MCF 10A (cell line): ENCODE measurements around the gene NDOR1. TPM values are rescaled to one million over a fixed set of nuclear protein-coding genes. Genes with fewer than 3 reads are reported as not detected.

Source experiments
- BruUV-seq: library from RNA; stranded (reverse); fragments of 400-500 nt; replicated peaks from 2 replicates; lab custom pipeline; 2021; lab: Mats Ljungman, UMichigan
- CTCF ChIA-PET: fragments of 300-600 bp; sonication (Branson Sonifier 250); formaldehyde crosslinking; extraction: SDS; loops from one replicate; lab custom pipeline; 2021; ENCODE audit warnings: antibody characterized with exemption, inconsistent platforms; lab: Yijun Ruan, JAX
- POLR2A ChIA-PET: fragments of 300-600, 350-650 bp; sonication (Branson Sonifier 250); formaldehyde crosslinking; extraction: SDS; loops from one replicate; lab custom pipeline; 2020; ENCODE audit warnings: antibody characterized with exemption, inconsistent platforms; lab: Yijun Ruan, JAX
- DNase-seq: peaks from one replicate; pipeline ENCODE4 v3.0.0-alpha.2; 2018; ENCODE audit not compliant: unreplicated experiment
- H3K27ac Mint-ChIP-seq: one replicate; pipeline ENCODE4 v1.8.0; 2022; ENCODE audit warnings: mild to moderate bottlenecking, low read depth, mixed read lengths; ENCODE audit not compliant: unreplicated experiment
- H3K27me3 Mint-ChIP-seq: one replicate; pipeline ENCODE4 v1.8.0; 2022; ENCODE audit warnings: mixed read lengths; ENCODE audit not compliant: insufficient read depth, unreplicated experiment
- H3K36me3 Mint-ChIP-seq: one replicate; pipeline ENCODE4 v1.8.0; 2022; ENCODE audit warnings: mild to moderate bottlenecking, moderate library complexity, mixed read lengths; ENCODE audit not compliant: insufficient read depth, unreplicated experiment
- H3K4me1 Mint-ChIP-seq: one replicate; pipeline ENCODE4 v1.8.0; 2022; ENCODE audit warnings: mixed read lengths; ENCODE audit not compliant: insufficient read depth, unreplicated experiment
- H3K4me3 Mint-ChIP-seq: one replicate; pipeline ENCODE4 v1.8.0; 2022; ENCODE audit warnings: mild to moderate bottlenecking, moderate library complexity, mixed read lengths; ENCODE audit not compliant: unreplicated experiment
- H3K9me3 Mint-ChIP-seq: one replicate; pipeline ENCODE4 v1.8.0; 2022; ENCODE audit warnings: mixed read lengths; ENCODE audit not compliant: unreplicated experiment
- CTCF ChIP-seq: fragments of 200-600 bp; IDR thresholded peaks from one replicate; pipeline ENCODE4 v1.8.0; 2022; ENCODE audit warnings: antibody characterized with exemption, mild to moderate bottlenecking; ENCODE audit not compliant: unreplicated experiment
- intact Hi-C: fragments of 100-400 bp; cut with micrococcal nuclease; formaldehyde crosslinking; loops from 2 replicates; pipeline ENCODE4 v1.14.1; 2022
- total RNA-seq: library from RNA; stranded (reverse); gene quantifications from 2 replicates; pipeline ENCODE4 v1.2.3, GENCODE V29; 2022

NDOR1 gene
- total RNA-seq, 1 experiment from 2014 or later, result 18.0 TPM

DNA sequence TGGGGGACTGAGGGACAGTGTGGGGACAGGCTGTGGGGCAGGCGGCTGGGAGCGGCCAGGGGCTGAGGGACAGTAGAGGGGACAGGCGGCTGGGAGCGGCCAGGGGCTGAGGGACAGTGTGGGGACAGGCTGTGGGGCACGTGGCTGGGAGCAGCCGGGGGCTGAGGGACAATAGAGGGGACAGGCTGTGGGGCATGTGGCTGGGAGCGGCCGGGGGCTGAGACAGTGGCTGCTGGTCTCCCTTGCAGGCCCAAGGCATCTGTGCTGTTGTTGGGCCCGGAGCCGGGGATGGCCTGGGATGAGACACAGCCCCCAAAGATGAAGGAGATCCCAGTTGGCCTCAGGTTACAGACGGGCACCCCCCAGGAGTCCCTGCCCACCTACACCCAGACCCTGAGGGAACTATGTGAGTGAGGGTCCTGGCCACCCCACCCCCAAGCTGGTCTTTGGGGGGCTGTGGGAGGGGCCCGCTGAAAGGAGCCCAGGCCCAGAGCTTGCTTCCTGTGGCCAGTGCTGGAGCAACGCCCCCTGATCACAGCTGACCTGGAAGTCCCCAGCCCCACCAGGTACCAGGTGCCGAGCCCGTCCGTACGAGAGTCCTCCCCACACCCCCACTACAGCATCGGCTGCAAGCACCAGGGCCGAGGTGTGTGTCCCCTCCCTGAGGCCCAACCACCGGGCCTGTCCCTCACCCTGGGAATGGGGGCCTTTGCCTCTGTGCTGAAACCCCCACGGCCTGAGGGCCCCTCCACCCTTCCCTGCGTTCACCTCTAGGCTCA is 46.2 kb downstream of the NDOR1 start:
- H3K4me3 Mint-ChIP-seq, result no peak overlapping the region
- BruUV-seq, result no TSS peak
- DNase-seq, result no peak
- H3K4me1 Mint-ChIP-seq, result no peaks in the 10 kb centered on the region
- ChIA-PET POLR2A (interaction anchor here (5.6 kb wide), 1 partner anchor 8 kb away, joined by 118 read pairs; the partner anchor contains the start of gene TUBB4B), CTCF (no interaction called here)
- no peak for TF ChIP-seq CTCF
- no peaks in the 10 kb centered on the region for H3K27me3 Mint-ChIP-seq
- peaks cover 10% of the 10 kb centered on the region for H3K36me3 Mint-ChIP-seq
- intact Hi-C loops, result no loop called here
- H3K27ac Mint-ChIP-seq, result no peak overlapping the region
- H3K9me3 Mint-ChIP-seq, result no peaks in the 10 kb centered on the region

GRCh38 chr9:137252555-137253506 is 47.3 kb downstream of the NDOR1 start:
- H3K36me3 Mint-ChIP-seq, result peaks cover 21% of the 10 kb centered on the region
- ChIA-PET POLR2A (interaction anchor here (2.4 to 5.6 kb wide), 2 partner anchors 9 to 30 kb away, joined by 6 to 118 read pairs; partner anchors contain the start of gene TUBB4B), CTCF (interaction anchor here (0.6 to 2.2 kb wide), 3 partner anchors 9 to 558 kb away, joined by 4 to 11 read pairs (median 8); no protein-coding TSS in a partner anchor)
- no peaks in the 10 kb centered on the region for H3K4me1 Mint-ChIP-seq
- intact Hi-C loops, result no loop called here
- H3K4me3 Mint-ChIP-seq, result no peak overlapping the region
- H3K27me3 Mint-ChIP-seq, result no peaks in the 10 kb centered on the region
- no peak for DNase-seq
- BruUV-seq, result no TSS peak
- no peaks in the 10 kb centered on the region for H3K9me3 Mint-ChIP-seq
- H3K27ac Mint-ChIP-seq, result no peak overlapping the region
- no peak for TF ChIP-seq CTCF

GRCh38 chr9:137253717-137254623 is 48.5 kb downstream of the NDOR1 start:
- no peak for TF ChIP-seq CTCF
- Mint-ChIP-seq H3K27me3 (no peaks in the 10 kb centered on the region), H3K27ac (peak overlapping the region; percentile 77), H3K36me3 (peaks cover 33% of the 10 kb centered on the region), H3K4me3 (peak overlapping the region; percentile 82), H3K4me1 (no peaks in the 10 kb centered on the region), H3K9me3 (no peaks in the 10 kb centered on the region)
- intact Hi-C loops, result no loop called here
- ChIA-PET POLR2A (interaction anchor here (0.7 to 5.6 kb wide), 12 partner anchors 11 to 365 kb away, joined by 3 to 118 read pairs (median 5); partner anchors contain the start of genes EHMT1, MAN1B1, SSNA1 and TOR4A), CTCF (interaction anchor here (0.6 to 2.2 kb wide), 5 partner anchors 10 to 559 kb away, joined by 3 to 11 read pairs (median 4); no protein-coding TSS in a partner anchor)
- no TSS peak for BruUV-seq
- DNase-seq, result no peak
